ENCODE results near the gene DNAJB9.

DNA sequence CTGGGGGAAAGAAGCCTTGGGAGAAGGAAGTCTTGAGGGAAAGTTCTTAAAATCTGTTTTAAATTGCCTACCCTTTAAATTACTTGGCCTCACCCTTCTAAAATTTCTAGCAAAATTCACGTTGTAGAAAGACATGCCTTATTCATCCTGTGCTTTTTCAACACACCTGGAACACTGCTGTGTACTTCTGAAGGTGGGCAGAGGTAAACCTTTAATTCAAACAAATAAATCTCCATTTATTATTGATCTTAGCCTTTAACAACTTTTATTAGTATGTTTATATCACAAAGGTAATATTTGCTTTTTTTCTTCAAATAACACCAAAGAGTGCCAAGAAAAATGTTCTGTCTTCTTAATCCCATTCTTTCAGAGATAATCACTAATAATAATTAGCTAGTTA lies 30.7 kb downstream of the DNAJB9 start:
- TF ChIP-seq SNAI2 (CRISPR knock-in tag; IDR thresholded peaks at IDR 0.05) (no peak), TOX (CRISPR knock-in tag; IDR thresholded peaks at IDR 0.05; ENCODE audit: borderline replicate concordance) (no peak), ZNF8 (CRISPR knock-in tag; IDR thresholded peaks at IDR 0.05) (no peak), GLIS3 (CRISPR knock-in tag; IDR thresholded peaks at IDR 0.05) (no peak), CSDC2 (CRISPR knock-in tag; IDR thresholded peaks at IDR 0.05) (no peak), RARB (CRISPR knock-in tag; IDR thresholded peaks at IDR 0.05) (no peak), TCF4 (CRISPR knock-in tag; IDR thresholded peaks at IDR 0.05; ENCODE audit: borderline replicate concordance) (no peak), PPARA (CRISPR knock-in tag; IDR thresholded peaks at IDR 0.05; ENCODE audit: borderline replicate concordance) (no peak), ARNTL (CRISPR knock-in tag; IDR thresholded peaks at IDR 0.05; ENCODE audit: borderline replicate concordance, low read depth) (no peak), PATZ1 (CRISPR knock-in tag; IDR thresholded peaks at IDR 0.05; ENCODE audit: borderline replicate concordance) (no peak)
